Eye (tissue), 1 donor: ENCODE results near the gene CRLF1.
A peak's percentile ranks its signal among the peaks of the same experiment; 100 is the strongest.

ENCODE experiments used
- DNase-seq: peaks from one replicate; pipeline ENCODE4 v3.0.0-alpha.2; 2015

The CRLF1 gene

DNA sequence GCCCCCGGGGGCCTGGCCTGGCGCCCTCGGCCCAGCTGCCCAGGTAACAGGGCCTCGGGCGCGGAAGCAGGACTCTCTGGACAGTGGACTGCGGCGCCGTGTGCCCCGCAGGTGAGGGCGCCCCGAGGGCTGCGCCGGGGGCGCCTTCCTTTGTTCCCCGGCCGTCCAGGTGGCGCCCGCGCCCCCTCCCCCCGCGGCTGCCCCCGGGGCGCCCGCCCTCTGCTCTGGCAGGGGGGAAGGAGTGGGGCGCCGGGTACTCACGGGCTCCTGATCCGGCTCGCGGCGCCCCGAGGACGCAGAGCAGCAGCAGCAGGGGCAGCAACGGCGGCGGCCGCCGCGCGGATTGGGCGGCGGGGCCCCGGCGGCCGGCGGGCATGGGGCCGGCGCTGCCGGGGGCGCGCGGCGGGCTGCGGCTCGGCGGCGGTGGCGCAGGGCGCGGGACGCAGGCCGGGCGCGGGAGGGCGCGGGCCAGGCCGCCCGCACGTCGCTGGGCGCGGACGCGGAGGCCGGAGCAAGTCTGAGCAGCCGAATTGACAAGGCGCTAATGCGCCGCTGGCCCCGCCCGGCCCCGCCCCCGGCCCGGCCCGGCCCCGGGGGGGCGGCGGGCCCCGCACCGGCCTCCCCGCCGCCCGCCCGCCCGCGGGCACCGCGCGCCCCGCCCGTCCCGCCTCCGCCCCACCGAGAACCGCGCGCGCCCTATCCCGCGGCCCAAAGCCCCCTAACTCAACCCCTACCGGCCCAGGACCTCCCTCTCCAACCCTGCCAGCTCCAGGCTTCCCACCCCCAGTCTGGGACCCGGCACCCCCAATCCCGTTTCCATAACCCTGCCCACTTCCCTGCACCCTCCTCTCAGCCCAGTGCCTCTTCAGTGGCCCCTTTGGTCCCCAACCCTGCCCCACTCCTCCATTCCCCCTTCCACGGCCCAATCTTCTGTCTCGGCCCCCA is at the start of gene CRLF1:
Gene CRLF1 (minus strand): TSS at position 519 of the 945 bp plus-strand sequence. CDS start 143 bp downstream, at position 376.
- no peak for DNase-seq

GRCh38 chr19:18655173-18655844 is 48.7 kb upstream of the CRLF1 start:
- DNase-seq, result no peak

- no peak for DNase-seq
These were observed 47.9 kb upstream of the CRLF1 start for GRCh38 chr19:18654469-18654868.

DNA sequence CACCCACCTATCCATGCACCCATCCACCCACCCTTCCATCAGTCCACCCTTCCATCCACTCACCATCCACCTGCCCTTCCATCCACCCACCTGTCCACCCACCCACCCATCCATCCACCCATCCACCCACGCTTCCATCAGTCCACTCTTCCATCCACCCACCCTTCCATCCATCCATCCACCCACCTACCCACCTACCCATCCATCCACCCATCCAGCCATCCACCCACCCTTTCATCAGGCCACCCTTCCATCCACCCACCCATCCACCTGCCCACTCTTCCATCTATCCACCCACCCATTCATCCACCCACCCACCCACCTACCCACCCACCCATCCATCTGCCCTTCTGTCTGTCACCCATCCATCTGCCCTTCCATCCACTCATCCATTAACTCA is 47.3 kb upstream of the CRLF1 start:
- DNase-seq, result no peak

DNA sequence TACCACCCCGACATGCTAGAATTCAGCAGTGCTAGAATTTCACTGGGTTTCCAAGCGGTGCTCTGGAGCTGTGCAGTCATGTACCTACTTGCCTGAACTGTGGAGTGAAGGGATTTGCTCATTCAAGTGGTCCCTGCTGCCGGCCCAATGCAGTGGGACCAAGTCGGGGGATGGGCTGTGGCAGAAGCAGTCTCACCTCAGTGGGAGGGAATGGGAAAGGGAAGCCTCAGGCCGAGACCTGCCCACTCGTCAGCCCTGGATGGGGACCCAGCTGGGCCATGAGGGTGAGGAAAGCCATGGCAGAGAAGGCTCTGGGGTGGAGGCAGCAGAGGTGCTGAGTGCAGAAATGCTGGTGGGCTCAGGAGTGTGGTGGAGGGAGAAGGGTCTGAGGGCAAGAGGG is 45.1 kb upstream of the CRLF1 start:
- DNase-seq, result no peak

DNA sequence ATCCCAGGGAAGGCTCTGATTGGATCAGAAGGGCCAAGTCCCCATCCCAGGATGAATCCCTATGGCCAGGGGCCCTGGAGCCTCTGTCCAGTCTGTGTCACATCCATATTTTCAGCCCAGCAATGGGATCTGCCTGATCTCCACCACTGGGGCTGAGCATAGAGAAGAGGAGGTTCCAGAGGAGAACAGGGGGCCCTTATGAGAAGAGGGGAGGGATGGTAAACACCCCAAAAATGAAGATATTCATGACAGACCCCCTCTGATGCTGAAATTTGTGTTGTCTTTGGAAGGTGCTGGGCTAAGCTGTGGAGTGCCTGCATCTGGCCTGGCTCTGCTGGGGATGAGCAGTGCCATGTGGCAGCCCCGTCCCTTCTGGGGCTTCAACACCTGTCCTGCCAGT is 44.7 kb upstream of the CRLF1 start:
- no peak for DNase-seq

DNA sequence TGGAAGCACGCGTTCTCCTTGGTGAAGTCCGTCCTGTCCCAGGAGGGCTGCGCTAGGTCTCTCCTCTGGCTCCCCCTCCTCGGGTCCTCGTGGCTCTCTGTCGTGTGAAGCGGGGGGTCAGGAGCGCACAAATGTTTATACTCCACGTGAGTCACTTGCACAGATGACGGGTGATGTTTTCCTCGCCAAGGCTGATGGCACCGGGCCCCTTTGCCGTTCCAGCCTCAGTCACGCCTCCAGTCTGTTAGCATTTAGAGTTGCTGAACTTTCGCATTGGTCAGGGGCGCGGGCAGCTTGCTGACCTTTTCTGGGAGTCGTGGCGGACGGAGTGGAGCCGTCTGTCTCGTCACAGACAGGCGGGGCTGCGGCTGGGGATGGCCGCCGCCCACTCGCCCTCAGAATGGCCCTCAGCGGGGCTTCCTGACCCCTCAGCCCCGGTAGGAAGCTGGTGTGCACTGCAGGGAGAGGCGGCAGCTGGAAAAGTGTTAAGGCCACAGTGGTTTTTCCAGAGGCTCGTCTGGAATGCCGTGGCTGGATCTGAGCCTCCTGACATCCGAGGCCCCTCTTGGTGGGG is 44.0 kb upstream of the CRLF1 start:
- DNase-seq, result peak; percentile 53

GRCh38 chr19:18650021-18650390 is 43.4 kb upstream of the CRLF1 start:
- DNase-seq, result no peak

DNA sequence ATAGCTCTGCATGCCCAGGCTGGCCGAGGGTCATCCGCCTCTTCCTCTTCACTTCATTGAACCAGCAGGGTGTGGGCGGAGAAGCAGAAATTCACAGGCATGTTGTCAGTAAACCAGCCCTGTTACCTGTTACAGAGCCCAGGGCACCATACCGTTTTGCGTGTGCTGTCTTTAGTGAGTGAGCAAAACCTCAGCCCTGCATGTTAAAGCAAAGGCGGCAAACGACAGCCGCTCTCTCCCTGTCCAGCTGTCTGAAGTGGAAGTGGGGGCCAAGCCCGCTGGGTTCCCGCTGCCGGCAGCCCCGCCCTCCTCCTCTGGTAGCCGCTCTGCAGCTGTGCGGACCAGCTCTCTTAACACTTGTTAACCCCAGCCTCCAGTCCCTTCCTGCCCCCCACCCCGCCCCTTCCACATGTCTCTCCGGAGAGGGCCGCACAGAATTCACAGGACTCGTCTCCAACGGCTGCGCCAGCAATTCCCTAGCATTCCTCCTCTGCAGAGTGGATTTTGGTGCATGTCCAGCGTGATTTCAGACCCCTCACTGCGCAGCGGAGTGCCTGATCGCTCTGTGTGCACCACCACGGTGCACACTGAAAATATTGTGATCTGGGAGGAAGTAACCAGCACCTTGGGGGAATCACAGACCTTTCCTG is 42.9 kb upstream of the CRLF1 start:
- peak; percentile 85 for DNase-seq

GRCh38 chr19:18648973-18649315 is 42.3 kb upstream of the CRLF1 start:
- DNase-seq, result peak; percentile 72

GRCh38 chr19:18647807-18648206 is 41.2 kb upstream of the CRLF1 start:
- DNase-seq, result no peak

GRCh38 chr19:18647371-18647767 is 40.8 kb upstream of the CRLF1 start:
- no peak for DNase-seq

- peak; percentile 66 for DNase-seq
These were observed 40.2 kb upstream of the CRLF1 start for GRCh38 chr19:18646535-18647370.

GRCh38 chr19:18645035-18645511 is 38.5 kb upstream of the CRLF1 start:
- DNase-seq, result no peak

- DNase-seq, result no peak
These were observed 37.8 kb upstream of the CRLF1 start for GRCh38 chr19:18644196-18645034.

- no peak for DNase-seq
These were observed 33.2 kb upstream of the CRLF1 start for GRCh38 chr19:18639706-18640243.

DNA sequence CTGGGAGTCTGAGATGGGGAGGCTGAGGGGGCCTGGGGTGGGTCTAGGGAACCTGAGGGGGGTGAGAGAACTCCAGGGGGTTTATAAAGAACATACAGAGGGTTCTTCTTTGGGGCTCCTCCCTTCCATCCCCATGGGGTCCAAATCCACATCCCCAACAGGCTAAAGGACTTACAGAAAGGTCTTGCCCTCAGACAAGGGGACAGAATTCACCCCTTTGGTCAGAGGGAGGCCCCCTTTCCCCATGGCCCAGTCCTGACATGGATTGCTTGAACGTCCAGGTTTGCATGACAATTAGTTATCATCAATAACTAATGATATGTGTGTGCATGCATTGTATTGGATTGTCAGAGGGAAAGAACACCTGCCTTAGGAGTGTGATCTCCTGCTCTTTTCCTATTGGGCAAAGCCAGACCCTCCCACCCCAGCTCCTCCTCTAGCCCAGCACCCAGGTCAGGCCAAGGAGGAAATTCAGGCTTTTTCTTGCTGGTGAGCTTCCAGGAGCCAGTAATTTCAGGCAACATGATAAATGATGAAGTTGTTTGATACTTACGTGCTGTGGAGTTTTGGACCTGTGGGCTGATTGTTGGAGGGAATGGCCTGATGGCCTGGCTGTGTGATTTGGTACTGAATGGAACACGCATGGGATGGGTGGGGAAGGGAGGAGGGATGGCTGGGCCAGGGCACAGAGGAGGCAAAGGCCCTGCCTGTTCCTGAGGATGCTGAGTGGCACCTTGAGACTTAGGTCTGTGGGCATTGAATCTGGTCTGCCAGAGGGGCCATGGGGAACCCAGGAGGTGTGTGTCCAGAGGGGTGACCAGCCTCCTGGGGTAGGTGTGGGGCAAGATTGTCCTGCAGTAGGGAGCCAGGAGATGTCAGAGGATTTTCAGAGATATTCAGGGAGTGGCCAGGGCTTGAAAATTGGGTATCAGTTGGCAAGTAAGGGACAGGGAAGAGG is 31.4 kb upstream of the CRLF1 start:
- peak; percentile 30 for DNase-seq

GRCh38 chr19:18636969-18637629 is 30.5 kb upstream of the CRLF1 start, which contains the start of gene KLHL26:
KLHL26 (plus strand) TSS chr19:18637028; CDS start chr19:18637055, 27 bp downstream.
- no peak for DNase-seq
